IMR-90 (cell line): ENCODE results near the gene NSUN7. TPM values are rescaled to one million over a fixed set of nuclear protein-coding genes. Genes with fewer than 3 reads are reported as not detected.

Experiments
- ATAC-seq: fragments of 200-7000 bp; cut with Tn5 transposase; 2 replicates; pipeline ENCODE4 v1.9.1; 2020; ENCODE audit warnings: low read depth, mild to moderate bottlenecking, moderate library complexity
- BruUV-seq: library from RNA; stranded (reverse); fragments of 400-500 nt; replicated peaks from 2 replicates; lab custom pipeline; 2021; lab: Mats Ljungman, UMichigan
- CTCF ChIA-PET: fragments of 300-600 bp; formaldehyde crosslinking; extraction: SDS; loops from one replicate; lab custom pipeline; 2021; ENCODE audit warnings: antibody characterized with exemption; lab: Yijun Ruan, JAX
- POLR2A ChIA-PET: fragments of 300-600 bp; sonication (Branson Sonifier 250); formaldehyde crosslinking; loops from one replicate; lab custom pipeline; 2022; ENCODE audit warnings: antibody characterized with exemption; ENCODE audit not compliant: unreplicated experiment; lab: Charles Lee
- DNase-seq: peaks from one replicate; pipeline ENCODE4 v3.0.0; 2013
- H2AFZ ChIP-seq: replicated peaks from 2 replicates; pipeline ENCODE3; 2013; ENCODE audit warnings: low read length, mild to moderate bottlenecking; ENCODE audit not compliant: poor library complexity
- H2AK5ac ChIP-seq: 2 replicates; pipeline ENCODE4 v1.6.1; 2013; ENCODE audit warnings: low read depth, low read length, inconsistent platforms
- H2AK9ac ChIP-seq: replicated peaks from 2 replicates; pipeline ENCODE3; 2013; ENCODE audit warnings: mild to moderate bottlenecking, low read depth, low read length, moderate library complexity; ENCODE audit not compliant: poor library complexity
- H2BK120ac ChIP-seq: 2 replicates; pipeline ENCODE4 v1.6.1; 2013; ENCODE audit warnings: low read depth, low read length, inconsistent platforms
- H2BK15ac ChIP-seq: 3 replicates; pipeline ENCODE4 v1.6.1; 2013; ENCODE audit warnings: low read depth, low read length, inconsistent platforms
- H2BK20ac ChIP-seq: 2 replicates; pipeline ENCODE4 v1.6.1; 2013; ENCODE audit warnings: low read depth, mild to moderate bottlenecking, inconsistent platforms, low read length, moderate library complexity
- H2BK5ac ChIP-seq: 2 replicates; pipeline ENCODE4 v1.6.1; 2013; ENCODE audit warnings: mild to moderate bottlenecking, low read depth, low read length, inconsistent platforms; ENCODE audit not compliant: poor library complexity, severe bottlenecking
- H3K14ac ChIP-seq: replicated peaks from 2 replicates; pipeline ENCODE4 v1.6.1; 2013; ENCODE audit warnings: low read depth, low read length, inconsistent platforms
- H3K18ac ChIP-seq: 2 replicates; pipeline ENCODE4 v1.6.1; 2013; ENCODE audit warnings: low read depth, low read length, control low read depth
- H3K23ac ChIP-seq: 2 replicates; pipeline ENCODE4 v1.6.1; 2013; ENCODE audit warnings: low read depth, low read length, inconsistent platforms
- H3K27ac ChIP-seq: 2 replicates; pipeline ENCODE4 v1.5.1; 2013; ENCODE audit warnings: mild to moderate bottlenecking, control low read depth, low read length; ENCODE audit not compliant: insufficient read depth
- H3K27me3 ChIP-seq: 2 replicates; pipeline ENCODE4 v1.6.1; 2013; ENCODE audit warnings: low read length; ENCODE audit not compliant: control insufficient read depth, insufficient read depth
- H3K36me3 ChIP-seq: 2 replicates; pipeline ENCODE4 v1.6.1; 2013; ENCODE audit warnings: low read length, mixed read lengths; ENCODE audit not compliant: control insufficient read depth, insufficient read depth
- H3K4ac ChIP-seq: 2 replicates; pipeline ENCODE4 v1.6.1; 2013; ENCODE audit warnings: low read depth, low read length, inconsistent platforms
- H3K4me1 ChIP-seq: 2 replicates; pipeline ENCODE4 v1.6.1; 2013; ENCODE audit warnings: low read length, mixed read lengths; ENCODE audit not compliant: control insufficient read depth, insufficient read depth
- H3K4me2 ChIP-seq: 2 replicates; pipeline ENCODE4 v1.6.1; 2013; ENCODE audit warnings: low read depth, mild to moderate bottlenecking, control low read depth, low read length, moderate library complexity
- H3K4me3 ChIP-seq: 2 replicates; pipeline ENCODE4 v1.5.1; 2013; ENCODE audit warnings: low read depth, mild to moderate bottlenecking, control low read depth, low read length, moderate library complexity; ENCODE audit not compliant: insufficient read depth
- H3K56ac ChIP-seq: 2 replicates; pipeline ENCODE4 v1.6.1; 2013; ENCODE audit warnings: low read length, inconsistent platforms; ENCODE audit not compliant: insufficient read depth; ENCODE audit errors: extremely low read depth
- H3K79me1 ChIP-seq, 2 experiments: 2 replicates each; pipeline ENCODE4 v1.6.1; 2013; ENCODE audit warnings: low read length in 2 of 2, inconsistent platforms in 1 of 2, low read depth in 1 of 2
- H3K9ac ChIP-seq: 2 replicates; pipeline ENCODE4 v1.6.1; 2013; ENCODE audit warnings: low read depth, low read length, control low read depth
- H3K9me1 ChIP-seq: 2 replicates; pipeline ENCODE4 v1.6.1; 2013; ENCODE audit warnings: low read length, inconsistent platforms; ENCODE audit not compliant: insufficient read depth
- H3K9me3 ChIP-seq: 2 replicates; pipeline ENCODE4 v1.6.1; 2013; ENCODE audit warnings: low read length; ENCODE audit not compliant: control insufficient read depth, insufficient read depth
- H4K20me1 ChIP-seq: 2 replicates; pipeline ENCODE4 v1.6.1; 2013; ENCODE audit warnings: low read length, inconsistent platforms; ENCODE audit not compliant: insufficient read depth
- H4K5ac ChIP-seq: 2 replicates; pipeline ENCODE4 v1.6.1; 2013; ENCODE audit warnings: mild to moderate bottlenecking, low read depth, low read length, control low read depth
- H4K8ac ChIP-seq, 2 experiments: 2 replicates each; pipeline ENCODE4 v1.6.1; 2013; ENCODE audit warnings: low read depth in 2 of 2, low read length in 2 of 2, control low read depth in 1 of 2, inconsistent platforms in 1 of 2
- H4K91ac ChIP-seq: 2 replicates; pipeline ENCODE4 v1.6.1; 2013; ENCODE audit warnings: low read depth, low read length, inconsistent platforms; ENCODE audit not compliant: insufficient read depth
- CEBPB ChIP-seq: IDR thresholded peaks from 2 replicates; pipeline ENCODE4 v1.6.1; 2012; ENCODE audit warnings: low read depth, low read length, improper control_type of control experiment
- CTCF ChIP-seq: conservative IDR thresholded peaks from 2 replicates; pipeline ENCODE4 v1.5.1; 2012; ENCODE audit warnings: mild to moderate bottlenecking, low read depth, low read length, improper control_type of control experiment
- MAFK ChIP-seq: IDR thresholded peaks from 2 replicates; pipeline ENCODE4 v1.6.1; 2012; ENCODE audit warnings: low read depth, low read length, improper control_type of control experiment
- MAZ ChIP-seq: IDR thresholded peaks from 2 replicates; pipeline ENCODE4 v1.6.1; 2012; ENCODE audit warnings: low read depth, mild to moderate bottlenecking, low read length, improper control_type of control experiment, moderate library complexity, borderline replicate concordance
- MXI1 ChIP-seq: IDR thresholded peaks from 2 replicates; pipeline ENCODE4 v1.6.1; 2012; ENCODE audit warnings: low read depth, mild to moderate bottlenecking, low read length, moderate library complexity, borderline replicate concordance
- POLR2A ChIP-seq: IDR thresholded peaks from 2 replicates; pipeline ENCODE4 v1.6.1; 2012; ENCODE audit warnings: mild to moderate bottlenecking, low read depth, low read length
- USF2 ChIP-seq: fragments of 150-350 bp; IDR thresholded peaks from 2 replicates; pipeline ENCODE4 v1.6.1; 2017; ENCODE audit warnings: mild to moderate bottlenecking, antibody characterized with exemption, low read length, low read depth
- WGBS, 2 experiments: methylation state at CpG; one replicate each; pipeline versions ENCODE4 v1.1.5 to v1.1.7; 2013; ENCODE audit warnings: missing lambda C conversion rate in 2 of 2; ENCODE audit not compliant: insufficient read length in 1 of 2; ENCODE audit errors: extremely low coverage in 2 of 2; 5-methylcytosine and 5-hydroxymethylcytosine counted together
- dilution Hi-C: fragments of 300-500 bp; cut with HindIII; formaldehyde crosslinking; loops from one replicate; pipeline ENCODE4 v1.14.3; 2018; ENCODE audit warnings: low sequenced_read_pairs; ENCODE audit not compliant: unreplicated experiment
- in situ Hi-C: fragments of 300-500 bp; cut with MboI; formaldehyde crosslinking; loops from 3 replicates; pipeline ENCODE4 v1.14.3; 2019; ENCODE audit warnings: low sequenced_read_pairs, inconsistent platforms, mixed read lengths
- intact Hi-C: fragments of 100-400 bp; cut with micrococcal nuclease; formaldehyde crosslinking; loops from 2 replicates; pipeline ENCODE4 v1.10.0; 2022
- polyA plus RNA-seq, 3 experiments: library from polyadenylated mRNA; depleted of rRNA; stranded (reverse); fragments of >200 nt; gene quantifications; 2 replicates each; pipeline ENCODE4 v1.2.3, GENCODE V29; 2012; ENCODE audit warnings: low replicate concordance in 1 of 3
- total RNA-seq: library from RNA; depleted of rRNA; stranded (reverse); fragments of >200 nt; gene quantifications from 2 replicates; pipeline ENCODE4 v1.2.3, GENCODE V29; 2012

The NSUN7 gene
- total and polyA plus RNA-seq, 2 of the 4 experiments (the other 2 are of a cell fraction): not detected

- BruUV-seq: no TSS peak
- Histone ChIP-seq H2AK9ac (no peak overlapping the region), H3K4me2 (peak overlapping the region; percentile 60; the same call in 1 of the 2 replicates), H2BK15ac (no peak overlapping the region), H3K9me3 (no peaks in the 10 kb centered on the region), H3K9me1 (0 out of 2 replicates have a peak, but pooled peaks cover 2% of the 10 kb centered on the region), H4K91ac (no peak overlapping the region), H3K27me3 (no peaks in the 10 kb centered on the region), H2AK5ac (no peak overlapping the region), H3K4me1 (no peaks in the 10 kb centered on the region), H3K56ac (no peak overlapping the region), H3K18ac (no peak overlapping the region), H3K14ac (no peak overlapping the region), H2BK120ac (no peak overlapping the region), H3K27ac (no peak overlapping the region), H4K8ac (no peak overlapping the region), H3K79me1 (no peaks in the 10 kb centered on the region), H2AFZ (peak overlapping the region; percentile 85), H4K5ac (no peak overlapping the region), H2BK5ac (no peak overlapping the region), H3K23ac (no peak overlapping the region), H2BK20ac (no peak overlapping the region), H3K4me3 (no peak overlapping the region), H3K36me3 (peaks cover 2% of the 10 kb centered on the region; the same call in 1 of the 2 replicates), H4K20me1 (no peaks in the 10 kb centered on the region), H3K9ac (no peak overlapping the region), H3K4ac (no peak overlapping the region)
- WGBS, 2 experiments: no CpG with 5 or more reads among the region's 16 CpGs
- dilution Hi-C loops (no loop called here), in situ Hi-C loops (no loop called here), intact Hi-C loops (no loop called here)
- TF ChIP-seq POLR2A: no peak
- no peak for TF ChIP-seq CEBPB
- no peak for TF ChIP-seq CTCF
- no peak for TF ChIP-seq USF2
- TF ChIP-seq MXI1: no peak
- no peak for TF ChIP-seq MAFK
- TF ChIP-seq MAZ: no peak
- no peak for ATAC-seq
- ChIA-PET POLR2A (interaction anchor here (1.2 kb wide), 1 partner anchor 10 kb away, joined by 4 read pairs; no protein-coding TSS in a partner anchor), CTCF (no interaction called here)
- DNase-seq: no peak
These were observed 106.6 kb downstream of the NSUN7 start for GRCh38 chr4:40856277-40856839.
